ENCODE measurements around the gene PPP4R3B.
"Not testable (repeated sequence)": the region's sequence is repeated elsewhere in the genome, so short reads cannot be mapped to it uniquely, and the experiment has no call there.

PPP4R3B gene

DNA sequence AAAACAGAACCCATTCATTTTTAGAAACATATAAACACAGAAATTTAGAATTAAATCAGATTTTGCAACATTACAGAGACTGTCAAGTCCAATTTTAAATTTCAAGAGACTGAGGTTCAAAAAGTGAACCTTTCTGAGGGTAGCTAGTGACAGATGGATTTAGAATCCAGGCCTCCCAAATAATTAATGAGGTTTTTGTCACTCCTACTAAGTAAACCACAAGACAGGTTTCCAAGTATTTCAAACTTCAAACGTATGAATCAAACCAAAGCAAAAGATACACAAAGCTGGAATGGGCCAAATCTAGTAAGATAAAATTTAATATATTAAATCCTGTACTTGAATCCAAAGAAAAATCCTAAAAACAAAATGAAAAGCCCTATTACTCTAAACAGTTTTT is 25.3 kb downstream of the PPP4R3B start:
- no peak for DNase-seq

DNA sequence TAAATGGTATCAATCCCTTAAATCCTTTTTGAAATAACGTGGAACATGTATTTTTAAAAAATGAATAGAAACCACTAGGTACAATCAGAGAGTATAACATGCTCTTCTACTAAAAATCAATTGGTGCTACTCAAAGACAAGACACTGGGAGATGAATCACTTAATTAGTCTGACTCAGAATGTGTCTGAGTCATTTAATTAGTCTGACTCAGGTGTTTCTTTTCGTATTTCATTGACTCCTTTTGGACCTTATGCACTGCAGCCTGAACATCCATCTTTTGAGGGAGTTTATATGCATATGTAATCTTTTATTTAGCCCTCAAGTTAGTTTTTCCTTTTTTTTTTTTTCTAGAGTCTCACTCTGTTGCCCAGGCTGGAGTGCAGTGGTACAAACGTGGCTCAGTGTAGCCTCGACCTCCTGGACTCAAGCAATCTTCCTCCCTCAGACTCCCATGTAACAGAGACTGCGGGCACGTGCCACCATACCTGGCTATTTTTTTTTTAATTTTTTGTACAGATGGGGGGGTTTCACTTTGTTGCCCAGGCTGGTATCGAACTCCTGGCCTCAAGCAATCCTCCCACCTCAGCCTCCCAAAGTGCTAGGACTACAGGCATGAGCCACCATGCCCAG is 26.5 kb downstream of the PPP4R3B start:
- DNase-seq = no peak

GRCh38 chr2:55585451-55586080 is 31.9 kb downstream of the PPP4R3B start:
- peak; percentile 64 for DNase-seq

DNA sequence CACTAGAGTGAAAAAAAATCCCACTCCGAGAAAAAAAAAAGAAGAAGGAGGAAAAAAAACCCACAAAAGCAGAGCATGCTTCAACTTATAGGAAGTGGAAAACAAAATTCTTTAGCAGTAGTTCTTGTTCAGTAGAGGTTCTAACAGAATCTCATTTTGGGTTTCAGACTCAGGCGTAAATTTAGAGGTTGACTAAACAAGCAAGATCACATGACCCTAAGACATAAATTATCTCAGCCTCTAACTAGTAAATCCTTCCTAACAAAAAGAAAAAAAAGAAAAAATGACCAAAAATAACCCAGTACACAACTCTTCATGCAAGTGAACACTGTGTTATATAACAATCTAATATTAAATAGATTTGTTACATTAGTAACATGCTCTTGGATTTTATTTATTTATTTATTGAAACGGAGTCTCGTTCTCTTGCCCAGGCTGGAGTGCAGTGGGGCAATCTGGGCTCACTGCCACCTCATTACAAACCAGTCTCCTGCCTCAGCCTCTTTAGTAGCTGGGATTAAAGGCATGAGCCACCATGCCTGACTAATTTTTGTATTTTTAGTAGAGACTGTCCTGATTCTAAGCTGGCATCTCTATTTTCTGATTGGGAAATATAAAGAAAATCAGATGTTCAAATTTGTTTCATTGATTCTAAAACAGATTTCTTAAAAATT is 35.4 kb downstream of the PPP4R3B start:
- DNase-seq = no peak

- DNase-seq = peak; percentile 20
Observed at GRCh38 chr2:55581435-55581834, 36.0 kb downstream of the PPP4R3B start.

DNA sequence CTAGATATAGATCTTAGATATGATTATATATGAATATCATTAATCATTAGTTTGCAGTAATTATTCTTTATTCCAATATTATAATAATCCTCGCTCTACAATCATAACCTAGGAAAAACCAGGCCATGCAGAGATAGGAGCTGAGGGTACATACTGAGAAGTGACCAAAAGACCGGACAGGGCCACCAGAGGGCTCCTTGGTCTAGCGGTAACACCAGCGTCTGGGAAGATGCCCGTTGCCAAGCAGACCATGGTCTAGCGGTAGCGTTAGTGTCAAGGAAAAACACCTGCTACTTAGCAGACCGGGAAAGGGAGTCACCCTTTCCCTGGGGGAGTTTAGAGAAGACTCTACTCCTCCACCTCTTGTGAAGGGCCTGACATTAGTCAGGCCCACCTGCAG is 48.4 kb downstream of the PPP4R3B start:
- DNase-seq = not testable (repeated sequence)

DNA sequence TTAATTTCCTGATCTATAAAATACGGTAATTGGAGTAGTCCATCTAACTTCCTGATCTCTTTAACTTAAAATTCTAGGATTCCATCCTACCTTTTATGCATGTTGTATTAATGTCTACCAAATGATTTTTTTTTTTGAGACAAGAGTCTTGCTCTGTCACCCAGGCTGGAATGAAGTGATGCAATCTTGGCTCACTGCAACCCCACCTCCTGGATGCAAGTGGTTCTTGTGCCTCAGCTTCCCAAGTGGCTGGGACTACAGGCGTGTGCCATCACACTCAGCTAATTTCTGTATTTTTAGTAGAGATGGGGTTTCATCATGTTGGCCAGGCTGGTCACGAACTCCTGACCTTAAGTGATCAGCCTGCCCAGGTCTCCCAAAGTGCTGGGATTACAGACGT is 50.1 kb downstream of the PPP4R3B start:
- DNase-seq = no peak

DNA sequence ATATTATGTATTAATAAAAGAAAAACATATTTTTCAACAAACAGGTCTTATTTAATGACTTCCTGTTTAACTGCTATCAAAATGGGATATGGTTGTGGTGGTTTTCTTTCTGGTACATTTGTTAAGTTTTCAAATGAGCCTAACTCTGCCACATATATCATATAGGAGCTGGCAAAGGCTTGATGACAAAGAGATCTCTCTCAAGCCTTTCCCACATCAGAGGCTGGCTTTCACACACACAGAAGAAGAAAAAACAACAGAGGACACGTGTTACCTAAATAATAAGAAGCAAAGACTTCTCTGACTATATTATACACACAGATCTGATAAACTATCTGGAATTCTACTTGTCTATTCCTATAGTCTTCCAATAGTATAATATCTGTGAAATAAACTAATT is 51.8 kb downstream of the PPP4R3B start:
- DNase-seq = no peak

DNA sequence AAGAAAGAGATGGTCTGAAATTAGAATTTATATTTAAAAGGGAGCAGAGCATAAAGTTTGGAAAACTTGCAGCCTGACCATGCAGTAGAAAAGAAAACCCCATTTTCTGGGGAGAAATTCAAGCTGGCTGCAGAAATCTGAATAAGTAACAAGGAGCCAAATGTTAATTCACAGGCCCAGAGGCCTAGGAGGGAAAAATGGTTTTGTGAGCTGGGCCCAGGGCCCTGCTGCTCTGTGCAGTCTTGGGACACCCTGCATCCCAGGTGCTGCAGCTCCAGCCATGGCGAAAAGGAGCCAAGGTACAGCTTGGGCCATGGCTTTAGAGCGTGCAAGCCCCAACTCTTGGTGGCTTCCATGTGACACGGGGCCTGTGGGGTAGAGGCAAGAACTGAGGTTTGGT is 56.6 kb downstream of the PPP4R3B start:
- no peak for DNase-seq

DNA sequence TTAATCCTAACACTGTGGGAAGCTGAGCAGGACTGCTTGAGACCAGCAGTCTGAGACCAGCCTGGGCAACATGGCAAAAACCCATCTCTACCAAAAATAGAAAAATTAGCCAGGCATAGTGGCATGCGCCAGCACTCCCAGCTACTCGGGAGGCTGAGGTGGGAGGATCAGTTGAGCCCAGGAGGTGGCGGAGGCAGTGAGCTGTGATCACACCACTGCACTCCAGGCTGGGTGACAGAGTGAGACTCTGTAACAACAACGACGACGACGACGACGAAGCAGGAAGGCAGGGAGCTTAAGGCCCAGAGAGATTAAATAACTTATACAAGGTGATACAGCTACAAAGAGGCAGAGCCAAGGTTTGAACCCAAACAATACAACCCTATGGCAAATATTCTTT is 60.6 kb downstream of the PPP4R3B start:
- no peak for DNase-seq

DNA sequence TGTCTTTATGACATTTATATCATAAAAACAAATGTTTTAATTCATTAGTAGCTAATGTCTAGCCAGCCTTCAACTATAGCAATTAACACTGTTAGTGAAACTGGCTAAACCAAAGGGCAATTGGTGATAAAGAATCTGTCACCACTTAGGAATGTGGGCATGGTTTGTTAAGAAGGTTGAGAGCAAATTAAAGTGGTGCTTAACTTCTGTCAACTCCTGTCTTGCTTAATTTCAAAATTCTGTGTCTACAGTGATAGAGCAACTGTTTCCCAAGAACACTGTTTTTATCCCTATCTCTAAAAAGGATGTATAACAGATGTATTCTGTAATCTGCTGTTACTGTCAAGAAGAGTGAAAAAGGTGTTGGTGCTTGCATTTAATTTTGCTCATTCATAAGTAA is 61.4 kb downstream of the PPP4R3B start:
- DNase-seq = no peak

- DNase-seq = no peak
Observed at GRCh38 chr2:55553321-55553720, 64.1 kb downstream of the PPP4R3B start.

GRCh38 chr2:55550368-55551102 is 66.9 kb downstream of the PPP4R3B start:
- DNase-seq = peak; percentile 36

- not testable (repeated sequence) for DNase-seq
Observed at GRCh38 chr2:55547679-55548078, 69.7 kb downstream of the PPP4R3B start.

GRCh38 chr2:55547001-55547400 is 70.4 kb downstream of the PPP4R3B start:
- peak; percentile 37 for DNase-seq

DNA sequence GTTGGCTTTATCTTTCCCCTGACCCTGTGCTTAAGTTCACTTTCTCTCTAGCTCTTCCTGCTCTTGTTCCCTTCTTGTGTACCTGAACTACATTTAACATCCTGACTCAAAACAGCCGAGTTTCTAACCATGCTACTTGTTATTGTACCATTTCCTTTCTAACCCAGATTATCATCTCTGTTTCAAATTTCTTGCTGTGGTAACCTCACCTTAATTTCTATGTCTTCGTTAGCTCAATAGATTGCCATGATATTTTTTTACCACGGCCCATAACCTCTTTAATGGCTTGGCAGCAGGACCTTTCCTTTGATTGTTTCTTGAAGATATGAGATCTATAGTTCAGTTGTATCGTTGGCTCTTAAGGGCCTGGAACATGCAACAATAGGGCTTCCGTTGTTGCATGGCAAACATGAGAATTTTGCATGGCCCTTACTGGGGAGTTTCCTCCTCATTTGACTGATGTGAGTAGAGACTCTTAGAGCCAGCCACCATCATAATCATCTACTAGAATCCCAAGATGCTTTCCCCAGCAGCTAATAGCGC is 86.8 kb downstream of the PPP4R3B start:
- no peak for DNase-seq

- no peak for DNase-seq
Observed at GRCh38 chr2:55526174-55526573, 91.2 kb downstream of the PPP4R3B start.

- DNase-seq = no peak
Observed at GRCh38 chr2:55524884-55525437, 92.5 kb downstream of the PPP4R3B start.

- peak; percentile 39 for DNase-seq
Observed at GRCh38 chr2:55519938-55520885, 97.2 kb downstream of the PPP4R3B start.

GRCh38 chr2:55518841-55519165 is 98.6 kb downstream of the PPP4R3B start:
- no peak for DNase-seq

DNA sequence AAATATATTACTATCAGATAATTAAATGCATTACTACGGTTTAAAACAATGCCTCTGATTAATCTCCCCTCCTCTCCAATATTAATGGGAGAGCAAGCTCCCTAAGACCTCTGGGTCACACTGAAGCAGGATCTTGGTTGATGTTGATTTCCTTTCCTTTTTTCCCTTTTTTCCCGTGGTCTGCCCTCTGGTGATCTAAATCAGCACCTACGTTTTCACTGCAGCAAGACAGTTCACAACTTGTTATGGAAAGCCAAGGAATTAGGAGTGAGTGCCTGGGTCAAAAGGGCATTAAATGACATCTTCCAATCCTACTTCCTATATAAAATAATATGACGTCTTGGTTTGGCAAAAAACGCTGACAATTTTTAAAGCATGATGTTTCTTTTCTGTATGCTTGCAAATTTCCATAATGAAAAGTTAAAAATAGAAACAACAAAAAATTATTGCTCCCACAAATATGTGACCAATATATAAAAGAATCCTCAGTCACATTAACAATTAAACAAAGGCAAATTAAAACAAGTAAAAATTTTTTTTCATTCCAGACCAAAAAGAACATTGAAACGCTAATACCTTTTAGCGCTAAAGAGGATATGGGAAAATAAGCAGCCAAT is 105.8 kb downstream of the PPP4R3B start:
- DNase-seq = peak; percentile 48
